HepG2 (cell line): ENCODE data around the gene UAP1L1.

Experiments used
- CHD2 ChIP-seq: IDR thresholded peaks from 2 replicates; pipeline ENCODE4 v1.6.1; 2011; ENCODE audit warnings: low read depth, low read length, improper control_type of control experiment
- CTCF ChIP-seq: sonication (generic); formaldehyde crosslinking; IDR thresholded peaks from 2 replicates; pipeline ENCODE4 v1.5.0; 2020; ENCODE audit warnings: mild to moderate bottlenecking, missing genetic modification reagents, moderate library complexity
- EED ChIP-seq: sonication (generic); formaldehyde crosslinking; IDR thresholded peaks from 2 replicates; pipeline ENCODE4 v1.5.0; 2020; ENCODE audit warnings: mild to moderate bottlenecking, missing genetic modification reagents
- EZH2 ChIP-seq: conservative IDR thresholded peaks from 2 replicates; pipeline ENCODE4 v1.6.1; 2012; ENCODE audit warnings: mild to moderate bottlenecking, low read depth, low read length, moderate library complexity
- FOXC1 ChIP-seq: sonication (generic); formaldehyde crosslinking; IDR thresholded peaks from 2 replicates; pipeline ENCODE4 v1.8.0; 2022; ENCODE audit warnings: mild to moderate bottlenecking, missing genetic modification reagents, borderline replicate concordance
- GPBP1L1 ChIP-seq: sonication (generic); formaldehyde crosslinking; IDR thresholded peaks from 2 replicates; pipeline ENCODE4 v1.5.0; 2020; ENCODE audit warnings: mild to moderate bottlenecking, missing genetic modification reagents
- HDAC6 ChIP-seq: fragments of 200-600 bp; sonication (generic); IDR thresholded peaks from 2 replicates; pipeline ENCODE4 v1.7.0; 2017; ENCODE audit warnings: mild to moderate bottlenecking, antibody characterized with exemption, low read length, low read depth
- POLR2A ChIP-seq, 2 experiments: IDR thresholded peaks; 2 replicates each; pipeline ENCODE4 v1.6.1; 2011; ENCODE audit warnings: low read depth in 2 of 2, low read length in 2 of 2, mild to moderate bottlenecking in 1 of 2, moderate library complexity in 1 of 2; ENCODE audit not compliant: insufficient read depth in 1 of 2
- RELA ChIP-seq: sonication (generic); formaldehyde crosslinking; IDR thresholded peaks from 2 replicates; pipeline ENCODE4 v1.4.0; 2020; ENCODE audit warnings: missing genetic modification reagents
- TAF15 ChIP-seq: fragments of 200-400 bp; formaldehyde crosslinking; IDR thresholded peaks from one replicate; pipeline ENCODE4 v1.6.1; 2018; ENCODE audit warnings: mild to moderate bottlenecking, low read depth, low read length; ENCODE audit not compliant: poor library complexity, severe bottlenecking
- ZNF121 ChIP-seq: sonication (generic); formaldehyde crosslinking; IDR thresholded peaks from 2 replicates; pipeline ENCODE4 v1.5.0; 2020; ENCODE audit warnings: mild to moderate bottlenecking, missing genetic modification reagents
- ZNF318 ChIP-seq: sonication (generic); formaldehyde crosslinking; IDR thresholded peaks from 2 replicates; pipeline ENCODE4 v1.4.0; 2020; ENCODE audit warnings: mild to moderate bottlenecking, missing genetic modification reagents

- TF ChIP-seq EZH2 (no peak), FOXC1 (CRISPR knock-in tag) (no peak), CHD2 (no peak), CTCF (CRISPR knock-in tag) (no peak), POLR2A (IDR thresholded peaks at IDR 0.05; ENCODE audit: insufficient read depth in 1 of 2, low read depth in 2 of 2, low read length in 2 of 2) (no peak), EED (CRISPR knock-in tag) (no peak), TAF15 (no peak), ZNF318 (CRISPR knock-in tag) (no peak), GPBP1L1 (CRISPR knock-in tag) (no peak), ZNF121 (CRISPR knock-in tag) (no peak), RELA (CRISPR knock-in tag) (no peak), HDAC6 (no peak)
These were observed 44.5 kb upstream of the UAP1L1 start for GRCh38 chr9:137032858-137033257.
